Neural cell (in vitro differentiated cells): ENCODE data around the gene CD48.

Experiments
- CTCF ChIP-seq: fragments of 450-650 bp; IDR thresholded peaks from 2 replicates; pipeline ENCODE4 v1.5.1; 2014; ENCODE audit warnings: antibody characterized with exemption, mild to moderate bottlenecking, moderate library complexity; ENCODE audit not compliant: poor library complexity, severe bottlenecking
- EP300 ChIP-seq: fragments of 450-650 bp; conservative IDR thresholded peaks from 2 replicates; pipeline ENCODE4 v1.6.1; 2014; ENCODE audit warnings: antibody characterized with exemption, mild to moderate bottlenecking, moderate library complexity; ENCODE audit not compliant: poor library complexity, severe bottlenecking
- MXI1 ChIP-seq: fragments of 450-650 bp; conservative IDR thresholded peaks from 2 replicates; pipeline ENCODE4 v1.6.1; 2014; ENCODE audit warnings: antibody characterized with exemption, mild to moderate bottlenecking; ENCODE audit not compliant: poor library complexity, severe bottlenecking
- POLR2AphosphoS5 ChIP-seq: IDR thresholded peaks from 2 replicates; pipeline ENCODE4 v1.6.1; 2012
- TAF1 ChIP-seq: IDR thresholded peaks from 2 replicates; pipeline ENCODE4 v1.6.1; 2012; ENCODE audit warnings: low read depth

DNA sequence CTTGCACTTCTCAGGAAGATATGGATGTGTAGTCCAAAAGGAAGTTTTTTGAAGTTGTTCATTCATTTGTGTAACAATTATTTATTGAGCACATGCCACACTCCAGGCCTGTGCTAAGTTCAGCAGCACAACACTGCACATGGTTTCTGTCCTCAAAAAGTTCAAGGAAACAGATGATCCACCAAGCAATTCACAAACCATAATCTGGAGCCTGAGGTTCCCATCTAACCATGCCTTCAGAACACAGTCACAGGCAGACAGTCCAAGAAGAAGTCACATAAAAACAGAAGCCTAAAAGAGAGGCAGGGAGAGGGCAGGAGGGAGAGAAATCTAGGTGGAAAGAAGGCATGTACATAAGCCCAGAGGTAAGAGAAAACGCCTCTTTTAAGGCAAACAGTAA is 1.9 kb downstream of the CD48 start:
- TF ChIP-seq EP300 (no peak), TAF1 (no peak), CTCF (no peak), POLR2AphosphoS5 (no peak), MXI1 (no peak)
